ENCODE data around the gene GNG8.

GRCh38 chr19:46650445-46650844 is 14.4 kb upstream of the GNG8 start:
- TF ChIP-seq CTCF (IDR thresholded peaks at IDR 0.05) (no peak), ZFX (IDR thresholded peaks at IDR 0.05; ENCODE audit: borderline replicate concordance) (no peak)

All from 22Rv1 (cell line).